Measurements from ENCODE around the gene FARP2. TPM values are rescaled to one million over a fixed set of nuclear protein-coding genes. Genes with fewer than 3 reads are reported as not detected.

The FARP2 gene
- total and polyA plus RNA-seq, 2 of the 13 experiments (the other 11 are each of a cell fraction or from before 2014, with no cell fraction given), result 28.0 to 45.4 TPM

GRCh38 chr2:241499146-241499965 lies 143.3 kb downstream of the FARP2 start (continued):
- no peak for TF ChIP-seq THAP9 (CRISPR knock-in tag; IDR thresholded peaks at IDR 0.05; ENCODE audit: borderline replicate concordance)
- TF ChIP-seq SATB2 (CRISPR knock-in tag; IDR thresholded peaks at IDR 0.05), result no peak
- no peak for TF ChIP-seq MLXIP (CRISPR knock-in tag; IDR thresholded peaks at IDR 0.05; ENCODE audit: borderline replicate concordance)
- TF ChIP-seq PAF1 (CRISPR knock-in tag; IDR thresholded peaks at IDR 0.05), result 0 out of 2 replicates have a peak, but pooled peaks have one; percentile 9
- no peak for TF ChIP-seq HNF4A (CRISPR knock-in tag; IDR thresholded peaks at IDR 0.05)
- TF ChIP-seq MTF1 (CRISPR knock-in tag; IDR thresholded peaks at IDR 0.05), result no peak
- no peak for TF ChIP-seq RFXANK (CRISPR knock-in tag; IDR thresholded peaks at IDR 0.05)
- TF ChIP-seq ZNF468 (CRISPR knock-in tag; IDR thresholded peaks at IDR 0.05), result no peak
- TF ChIP-seq ZNF709 (CRISPR knock-in tag; IDR thresholded peaks at IDR 0.05), result no peak
- TF ChIP-seq KLF16 (CRISPR knock-in tag; IDR thresholded peaks at IDR 0.05), result no peak
- no peak for TF ChIP-seq FOXP4 (CRISPR knock-in tag; IDR thresholded peaks at IDR 0.05)
- TF ChIP-seq HNRNPL (IDR thresholded peaks at IDR 0.05; ENCODE audit: low read depth, low read length), result 0 out of 2 replicates have a peak, but pooled peaks have one; percentile 50
- TF ChIP-seq ZNF160 (CRISPR knock-in tag; IDR thresholded peaks at IDR 0.05), result no peak
- TF ChIP-seq ZNF781 (CRISPR knock-in tag; IDR thresholded peaks at IDR 0.05; ENCODE audit: borderline replicate concordance, not compliant biosample characterization), result no peak
- no peak for TF ChIP-seq EEA1 (CRISPR knock-in tag; IDR thresholded peaks at IDR 0.05; ENCODE audit: borderline replicate concordance)
- no peak for TF ChIP-seq MYNN (CRISPR knock-in tag; IDR thresholded peaks at IDR 0.05; ENCODE audit: low read depth)
- peak; percentile 59 for TF ChIP-seq POLR2G (IDR thresholded peaks at IDR 0.05; ENCODE audit: low read depth, low read length)
- TF ChIP-seq SNAI1 (CRISPR knock-in tag; IDR thresholded peaks at IDR 0.05; ENCODE audit: borderline replicate concordance), result no peak
- no peak for TF ChIP-seq HDAC1 (CRISPR knock-in tag; IDR thresholded peaks at IDR 0.05)
- no peak for TF ChIP-seq TIGD3 (CRISPR knock-in tag; IDR thresholded peaks at IDR 0.05; ENCODE audit: borderline replicate concordance)

All from HepG2 (cell line).